Astrocyte (in vitro differentiated cells and primary cell): ENCODE results near the gene IER3.

Experiments used
- CTCF ChIP-seq: IDR thresholded peaks from 2 replicates; pipeline ENCODE4 v1.5.1; 2011; ENCODE audit warnings: low read depth, mild to moderate bottlenecking, inconsistent platforms, low read length, moderate library complexity; ENCODE audit not compliant: insufficient read depth
- EZH2 ChIP-seq: IDR thresholded peaks from 2 replicates; pipeline ENCODE4 v1.6.1; 2012; ENCODE audit warnings: mild to moderate bottlenecking, low read length, inconsistent platforms; ENCODE audit not compliant: insufficient read depth

- TF ChIP-seq CTCF (no peak), EZH2 (no peak)
Observed at GRCh38 chr6:30727920-30728553, 16.3 kb downstream of the IER3 start.
